ENCODE results near the gene DNM3. TPM values are rescaled to one million over a fixed set of nuclear protein-coding genes. Genes with fewer than 3 reads are reported as not detected.

Gene DNM3
- total RNA-seq, 1 experiment from 2014 or later, result 2.7 TPM

GRCh38 chr1:172254521-172255222, 413.4 kb downstream of the DNM3 start:
- no CpG with 5 or more reads among the region's 3 CpGs for WGBS (ENCODE audit: extremely low coverage, insufficient read length, low lambda C conversion rate)
- H2BK5ac ChIP-seq (ENCODE audit: insufficient read length, low read length), result no peak overlapping the region
- H2BK120ac ChIP-seq (ENCODE audit: low read depth, low read length, poor library complexity, severe bottlenecking), result no peak overlapping the region
- H3K4me1 Mint-ChIP-seq, result peaks cover 0 to 6% of the 10 kb centered on the region in 2 experiments; a peak in 2 of 4 replicates
- no peaks in the 10 kb centered on the region for H3K79me1 ChIP-seq (ENCODE audit: insufficient read depth, low read depth, low read length, poor library complexity, severe bottlenecking)
- no peak overlapping the region for H2AFZ ChIP-seq (ENCODE audit: low read length)
- no peak overlapping the region for H2BK20ac ChIP-seq (ENCODE audit: low read depth, low read length, poor library complexity, severe bottlenecking)
- no peak overlapping the region for H3K9ac ChIP-seq (ENCODE audit: extremely low read depth, insufficient read length, low read length)
- H3K9me3 ChIP-seq (ENCODE audit: control insufficient read depth, low read depth, low read length), result no peaks in the 10 kb centered on the region
- H4K91ac ChIP-seq (ENCODE audit: insufficient read length, low read depth, low read length), result no peak overlapping the region
- no peaks in the 10 kb centered on the region for H3K23me2 ChIP-seq (ENCODE audit: insufficient read length, low read depth, low read length, poor library complexity, severe bottlenecking)
- H4K5ac ChIP-seq (ENCODE audit: insufficient read length, low read depth, low read length), result no peak overlapping the region
- H2BK15ac ChIP-seq (ENCODE audit: low read depth, low read length), result no peak overlapping the region
- no peak overlapping the region for H3K14ac ChIP-seq (ENCODE audit: insufficient read depth, low read length)
- no peaks in the 10 kb centered on the region for H3K27me3 ChIP-seq (ENCODE audit: insufficient read depth, low read length)
- H3K79me2 ChIP-seq (ENCODE audit: insufficient read depth, low read length), result no peaks in the 10 kb centered on the region
- H3K4me3 Mint-ChIP-seq, result no peak overlapping the region
- DNase-seq, result no peak
- no peak overlapping the region for H4K8ac ChIP-seq (replicated peaks; ENCODE audit: insufficient read length, low read depth, low read length)
- H3K4me2 ChIP-seq (ENCODE audit: insufficient read depth, insufficient read length, low read length), result no peak overlapping the region
- no peak for TF ChIP-seq CTCF (conservative IDR thresholded peaks at IDR 0.05)
- H3K56ac ChIP-seq (ENCODE audit: insufficient read length, low read depth, low read length), result no peak overlapping the region
- no peak overlapping the region for H3K18ac ChIP-seq (ENCODE audit: insufficient read length, low read depth, low read length)
- H3K27me3 Mint-ChIP-seq (ENCODE audit: low read depth), result no peaks in the 10 kb centered on the region
- no peak overlapping the region for H3K27ac Mint-ChIP-seq
- H3K23ac ChIP-seq (ENCODE audit: insufficient read length, low read depth, low read length), result no peak overlapping the region
- H3K9me3 Mint-ChIP-seq, result no peaks in the 10 kb centered on the region; a peak in 1 of 5 replicates
- H2BK12ac ChIP-seq (ENCODE audit: insufficient read length, low read depth, low read length), result no peak overlapping the region
- H3K36me3 Mint-ChIP-seq (ENCODE audit: insufficient read depth in 1 of 3, low read depth in 3 of 3), result no peaks in the 10 kb centered on the region
- no peak overlapping the region for H3K27ac ChIP-seq (ENCODE audit: insufficient read length, low read depth, low read length)
- H3K4ac ChIP-seq (ENCODE audit: low read depth, low read length), result no peak overlapping the region
- no peaks in the 10 kb centered on the region for H4K20me1 ChIP-seq (ENCODE audit: control insufficient read depth, insufficient read depth, insufficient read length)
- no peak overlapping the region for H2AK5ac ChIP-seq (ENCODE audit: insufficient read length, low read length)
- H3T11ph ChIP-seq (ENCODE audit: low read length), result no peak overlapping the region
- H3K4me1 ChIP-seq (ENCODE audit: insufficient read depth, low read length), result no peaks in the 10 kb centered on the region
